HG03066 (cell line): ENCODE data around the gene EWSR1.

Source experiments
- ATAC-seq: cut with Tn5 transposase; IDR thresholded peaks from one replicate; pipeline ENCODE4 v1.9.1; 2021; ENCODE audit warnings: low read depth; ENCODE audit not compliant: unreplicated experiment

The EWSR1 gene

GRCh38 chr22:29268511-29269229 lies 602 bp downstream of the EWSR1 start:
- ATAC-seq, result no peak

GRCh38 chr22:29269230-29269604 lies 1.1 kb downstream of the EWSR1 start:
- ATAC-seq, result no peak

GRCh38 chr22:29269731-29270474 lies 1.8 kb downstream of the EWSR1 start:
- ATAC-seq, result no peak

GRCh38 chr22:29270475-29271271 lies 2.6 kb downstream of the EWSR1 start:
- no peak for ATAC-seq

GRCh38 chr22:29272624-29273023 lies 4.6 kb downstream of the EWSR1 start:
- ATAC-seq, result no peak

- ATAC-seq, result no peak
Observed at GRCh38 chr22:29275167-29275566, 7.1 kb downstream of the EWSR1 start.

- ATAC-seq, result no peak
Observed at GRCh38 chr22:29275819-29276565, 7.9 kb downstream of the EWSR1 start.

GRCh38 chr22:29277927-29278326 lies 9.9 kb downstream of the EWSR1 start:
- ATAC-seq, result no peak

- ATAC-seq, result no peak
Observed at GRCh38 chr22:29284196-29284595, 16.1 kb downstream of the EWSR1 start.

- no peak for ATAC-seq
Observed at GRCh38 chr22:29288837-29289236, 20.8 kb downstream of the EWSR1 start.

- no peak for ATAC-seq
Observed at GRCh38 chr22:29290061-29290460, 22.0 kb downstream of the EWSR1 start.

- ATAC-seq, result no peak
Observed at GRCh38 chr22:29291215-29291614, 23.1 kb downstream of the EWSR1 start.

- no peak for ATAC-seq
Observed at GRCh38 chr22:29292379-29292778, 24.3 kb downstream of the EWSR1 start.

- no peak for ATAC-seq
Observed at GRCh38 chr22:29298641-29299040, 30.6 kb downstream of the EWSR1 start.

GRCh38 chr22:29299136-29299900 lies 31.2 kb downstream of the EWSR1 start:
- ATAC-seq, result no peak

GRCh38 chr22:29300467-29300806 lies 32.4 kb downstream of the EWSR1 start:
- no peak for ATAC-seq

- ATAC-seq, result no peak
Observed at GRCh38 chr22:29300807-29301601, 32.9 kb downstream of the EWSR1 start.

- no peak for ATAC-seq
Observed at GRCh38 chr22:29301716-29302401, 33.8 kb downstream of the EWSR1 start.

GRCh38 chr22:29302402-29302680 lies 34.3 kb downstream of the EWSR1 start:
- ATAC-seq, result no peak
